Measurements from ENCODE around the gene IL1R2. TPM values are rescaled to one million over a fixed set of nuclear protein-coding genes. Genes with fewer than 3 reads are reported as not detected.

IL1R2 gene
- total RNA-seq, 1 donor from 2014 or later, result 23.3 TPM

- no peaks in the 10 kb centered on the region for H3K4me1 ChIP-seq
Measured at GRCh38 chr2:101985793-101986164, 6.0 kb upstream of the IL1R2 start.

GRCh38 chr2:101986376-101986775 is 5.4 kb upstream of the IL1R2 start:
- no peak for TF ChIP-seq CTCF (IDR thresholded peaks at IDR 0.05)
- intact Hi-C loops (cut with DNase I), result no loop called here
- no peak overlapping the region for H3K27ac ChIP-seq

More at GRCh38 chr2:101985793-101986164, 6.0 kb upstream of the IL1R2 start:
- DNase-seq (no peak), ATAC-seq (no peak)
- TF ChIP-seq CTCF (IDR thresholded peaks at IDR 0.05), result no peak
- Histone ChIP-seq H3K36me3 (no peaks in the 10 kb centered on the region), H3K27ac (no peak overlapping the region), H3K4me3 (no peak overlapping the region), H3K27me3 (ENCODE audit: low read depth) (peaks cover 4% of the 10 kb centered on the region), H3K9me3 (no peaks in the 10 kb centered on the region)
- intact Hi-C loops (cut with DNase I), result no loop called here

GRCh38 chr2:101986804-101987740 is 4.7 kb upstream of the IL1R2 start:
- Histone ChIP-seq H3K9me3 (no peaks in the 10 kb centered on the region), H3K4me3 (no peak overlapping the region), H3K36me3 (no peaks in the 10 kb centered on the region), H3K4me1 (no peaks in the 10 kb centered on the region), H3K27me3 (ENCODE audit: low read depth) (peaks cover 4% of the 10 kb centered on the region), H3K27ac (no peak overlapping the region)
- intact Hi-C loops (cut with DNase I), result no loop called here
- no peak for TF ChIP-seq CTCF (IDR thresholded peaks at IDR 0.05)
- ATAC-seq (no peak), DNase-seq (no peak)

More at GRCh38 chr2:101986376-101986775, 5.4 kb upstream of the IL1R2 start:
- DNase-seq (no peak), ATAC-seq (no peak)
- no peaks in the 10 kb centered on the region for H3K4me1 ChIP-seq
- H3K36me3 ChIP-seq, result no peaks in the 10 kb centered on the region
- peaks cover 4% of the 10 kb centered on the region for H3K27me3 ChIP-seq (ENCODE audit: low read depth)
- H3K4me3 ChIP-seq, result no peak overlapping the region
- H3K9me3 ChIP-seq, result no peaks in the 10 kb centered on the region

GRCh38 chr2:101987832-101988231 is 3.9 kb upstream of the IL1R2 start:
- Histone ChIP-seq H3K27ac (no peak overlapping the region), H3K4me3 (no peak overlapping the region), H3K4me1 (no peaks in the 10 kb centered on the region), H3K27me3 (ENCODE audit: low read depth) (peaks cover 4% of the 10 kb centered on the region), H3K36me3 (no peaks in the 10 kb centered on the region), H3K9me3 (no peaks in the 10 kb centered on the region)
- no peak for TF ChIP-seq CTCF (IDR thresholded peaks at IDR 0.05)
- DNase-seq (no peak), ATAC-seq (no peak)
- intact Hi-C loops (cut with DNase I), result no loop called here

GRCh38 chr2:101988541-101988940 is 3.2 kb upstream of the IL1R2 start:
- ATAC-seq (no peak), DNase-seq (no peak)
- TF ChIP-seq CTCF (IDR thresholded peaks at IDR 0.05), result no peak
- H3K4me1 ChIP-seq, result no peaks in the 10 kb centered on the region
- intact Hi-C loops (cut with DNase I), result no loop called here
- H3K27me3 ChIP-seq (ENCODE audit: low read depth), result peaks cover 4% of the 10 kb centered on the region
- no peaks in the 10 kb centered on the region for H3K36me3 ChIP-seq
- no peak overlapping the region for H3K27ac ChIP-seq
- H3K4me3 ChIP-seq, result no peak overlapping the region
- H3K9me3 ChIP-seq, result no peaks in the 10 kb centered on the region

Measured in lower lobe of right lung (tissue), 2 donors.